ENCODE measurements around the gene SIRT7. TPM values are rescaled to one million over a fixed set of nuclear protein-coding genes. Genes with fewer than 3 reads are reported as not detected.

SIRT7 gene
- total and polyA plus RNA-seq, 4 donors: 14.7 to 43.4 (median 32.9) TPM

GRCh38 chr17:81906476-81907218 lies 11.3 kb downstream of the SIRT7 start:
- 92 to 94% methylated on average over 14 to 15 of the region's 15 CpGs for WGBS, 2 donors
- no peak for TF ChIP-seq CTCF (IDR thresholded peaks at IDR 0.05; ENCODE audit: control extremely low read depth, extremely low read depth)
- H3K27me3 ChIP-seq (ENCODE audit: control insufficient read depth in 3 of 3, insufficient read depth in 3 of 3, low read length in 2 of 3): no peaks in the 10 kb centered on the region
- H3K9me3 ChIP-seq (ENCODE audit: control insufficient read depth in 4 of 4, insufficient read depth in 3 of 4, low read length in 3 of 4): no peaks in the 10 kb centered on the region
- no peak overlapping the region for H3K9ac ChIP-seq (ENCODE audit: insufficient read depth in 1 of 2, low read length in 2 of 2)
- no peak for ATAC-seq (ENCODE audit: insufficient read depth, low FRiP score)
- H3K27ac ChIP-seq (ENCODE audit: low read depth in 1 of 2, low read length in 1 of 2): no peak overlapping the region
- peaks cover 0 to 43% (median 0%) of the 10 kb centered on the region in 4 donors for H3K36me3 ChIP-seq (ENCODE audit: control insufficient read depth in 4 of 4, insufficient read depth in 4 of 4, low read length in 4 of 4)
- no peak overlapping the region for H3K4me3 ChIP-seq
- peaks cover 0 to 16% (median 6%) of the 10 kb centered on the region in 5 donors for H3K4me1 ChIP-seq (ENCODE audit: control insufficient read depth in 5 of 5, insufficient read depth in 5 of 5, low read length in 5 of 5)
- no peak for DNase-seq

- Histone ChIP-seq H3K36me3 (ENCODE audit: control insufficient read depth in 4 of 4, insufficient read depth in 4 of 4, low read length in 4 of 4) (peaks cover 0 to 43% (median 0%) of the 10 kb centered on the region in 4 donors), H3K9ac (ENCODE audit: insufficient read depth in 1 of 2, low read length in 2 of 2) (no peak overlapping the region), H3K4me1 (ENCODE audit: control insufficient read depth in 5 of 5, insufficient read depth in 5 of 5, low read length in 5 of 5) (peaks cover 0 to 20% (median 6%) of the 10 kb centered on the region in 5 donors), H3K27ac (ENCODE audit: low read depth in 1 of 2, low read length in 1 of 2) (no peak overlapping the region), H3K9me3 (ENCODE audit: control insufficient read depth in 4 of 4, insufficient read depth in 3 of 4, low read length in 3 of 4) (no peaks in the 10 kb centered on the region), H3K27me3 (ENCODE audit: control insufficient read depth in 3 of 3, insufficient read depth in 3 of 3, low read length in 2 of 3) (no peaks in the 10 kb centered on the region), H3K4me3 (no peak overlapping the region)
- no peak for TF ChIP-seq CTCF (IDR thresholded peaks at IDR 0.05; ENCODE audit: control extremely low read depth, extremely low read depth)
- ATAC-seq (ENCODE audit: insufficient read depth, low FRiP score) (no peak), DNase-seq (no peak)
- 94 to 98% methylated on average over 9 to 10 of the region's 10 CpGs for WGBS, 2 donors
These were observed 12.0 kb downstream of the SIRT7 start for GRCh38 chr17:81905993-81906392.

GRCh38 chr17:81905424-81905875 lies 12.5 kb downstream of the SIRT7 start:
- H3K27ac ChIP-seq (ENCODE audit: low read depth in 1 of 2, low read length in 1 of 2): no peak overlapping the region
- no peaks in the 10 kb centered on the region for H3K27me3 ChIP-seq (ENCODE audit: control insufficient read depth in 3 of 3, insufficient read depth in 3 of 3, low read length in 2 of 3)
- H3K4me3 ChIP-seq: no peak overlapping the region
- WGBS, 2 donors: 95 to 97% methylated on average over 16 of the region's 16 CpGs
- DNase-seq (no peak), ATAC-seq (ENCODE audit: insufficient read depth, low FRiP score) (no peak)
- H3K4me1 ChIP-seq (ENCODE audit: control insufficient read depth in 5 of 5, insufficient read depth in 5 of 5, low read length in 5 of 5): peaks cover 0 to 15% (median 5%) of the 10 kb centered on the region in 5 donors
- no peak for TF ChIP-seq CTCF (IDR thresholded peaks at IDR 0.05; ENCODE audit: control extremely low read depth, extremely low read depth)
- peaks cover 0 to 46% (median under 1%) of the 10 kb centered on the region in 4 donors for H3K36me3 ChIP-seq (ENCODE audit: control insufficient read depth in 4 of 4, insufficient read depth in 4 of 4, low read length in 4 of 4)
- H3K9me3 ChIP-seq (ENCODE audit: control insufficient read depth in 4 of 4, insufficient read depth in 3 of 4, low read length in 3 of 4): no peaks in the 10 kb centered on the region
- no peak overlapping the region for H3K9ac ChIP-seq (ENCODE audit: insufficient read depth in 1 of 2, low read length in 2 of 2)

Measured in lung (tissue), 12 donors.